Prostate gland (tissue), 2 donors: ENCODE results near the gene FCN1.

ENCODE experiments used
- POLR2A ChIP-seq: fragments of 450-650 bp; IDR thresholded peaks from one replicate; pipeline ENCODE4 v1.6.1; 2016; ENCODE audit warnings: antibody characterized with exemption, mild to moderate bottlenecking
- POLR2AphosphoS5 ChIP-seq: sonication (generic); formaldehyde crosslinking; IDR thresholded peaks from one replicate; pipeline ENCODE4 v1.6.1; 2017; ENCODE audit warnings: antibody characterized with exemption
- TF ChIP-seq, protein P1 (sequence below), 4 experiments: fragments of 200-600 bp in 2 of 4; fragments of 450-650 bp in 2 of 4; sonication (generic) in 2 of 4; IDR thresholded peaks; 1 replicate in 3 of 4; 2 replicates in 1 of 4; pipeline ENCODE4 v1.5.1; 2016 to 2019; ENCODE audit warnings: antibody characterized with exemption in 4 of 4, mild to moderate bottlenecking in 2 of 4, moderate library complexity in 2 of 4

DNA sequence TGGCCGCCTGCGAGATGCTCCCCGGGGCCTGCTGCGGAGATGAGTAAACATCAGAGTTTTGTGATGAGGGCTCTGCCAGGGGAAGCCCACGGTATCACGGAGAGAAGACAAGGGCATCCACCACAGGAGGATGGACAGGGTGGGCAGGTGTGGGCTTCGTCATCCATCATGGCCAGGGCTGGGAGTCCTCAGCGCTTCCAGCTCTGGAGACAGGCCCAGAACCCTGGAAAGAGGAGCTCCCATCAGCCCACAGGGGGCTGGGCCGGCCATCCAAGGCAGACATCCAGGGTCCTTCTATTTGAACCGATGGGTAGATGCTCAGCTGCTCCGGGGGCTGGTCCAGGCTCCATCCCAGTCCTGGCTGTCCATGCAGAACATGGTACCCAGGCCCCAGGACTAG lies 22.1 kb upstream of the FCN1 start:
- TF ChIP-seq, protein P1, sequence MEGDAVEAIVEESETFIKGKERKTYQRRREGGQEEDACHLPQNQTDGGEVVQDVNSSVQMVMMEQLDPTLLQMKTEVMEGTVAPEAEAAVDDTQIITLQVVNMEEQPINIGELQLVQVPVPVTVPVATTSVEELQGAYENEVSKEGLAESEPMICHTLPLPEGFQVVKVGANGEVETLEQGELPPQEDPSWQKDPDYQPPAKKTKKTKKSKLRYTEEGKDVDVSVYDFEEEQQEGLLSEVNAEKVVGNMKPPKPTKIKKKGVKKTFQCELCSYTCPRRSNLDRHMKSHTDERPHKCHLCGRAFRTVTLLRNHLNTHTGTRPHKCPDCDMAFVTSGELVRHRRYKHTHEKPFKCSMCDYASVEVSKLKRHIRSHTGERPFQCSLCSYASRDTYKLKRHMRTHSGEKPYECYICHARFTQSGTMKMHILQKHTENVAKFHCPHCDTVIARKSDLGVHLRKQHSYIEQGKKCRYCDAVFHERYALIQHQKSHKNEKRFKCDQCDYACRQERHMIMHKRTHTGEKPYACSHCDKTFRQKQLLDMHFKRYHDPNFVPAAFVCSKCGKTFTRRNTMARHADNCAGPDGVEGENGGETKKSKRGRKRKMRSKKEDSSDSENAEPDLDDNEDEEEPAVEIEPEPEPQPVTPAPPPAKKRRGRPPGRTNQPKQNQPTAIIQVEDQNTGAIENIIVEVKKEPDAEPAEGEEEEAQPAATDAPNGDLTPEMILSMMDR (IDR thresholded peaks at IDR 0.05), result no peak
- TF ChIP-seq POLR2A, result no peak
- TF ChIP-seq POLR2AphosphoS5, result no peak
